HepG2 (cell line): ENCODE results near the gene CD2AP. TPM values are rescaled to one million over a fixed set of nuclear protein-coding genes. Genes with fewer than 3 reads are reported as not detected.

Source experiments
- GTF2F1 ChIP-seq: fragments of 150-350 bp; IDR thresholded peaks from 2 replicates; pipeline ENCODE4 v1.6.1; 2014; ENCODE audit warnings: low read length
- NFKB2 ChIP-seq: sonication (generic); formaldehyde crosslinking; IDR thresholded peaks from 2 replicates; pipeline ENCODE4 v1.4.0; 2020; ENCODE audit warnings: missing genetic modification reagents, borderline replicate concordance
- PBX3 ChIP-seq: sonication (generic); formaldehyde crosslinking; IDR thresholded peaks from 2 replicates; pipeline ENCODE4 v1.8.1; 2023; ENCODE audit warnings: missing genetic modification reagents, inconsistent platforms, borderline replicate concordance
- ZBTB10 ChIP-seq: sonication (generic); formaldehyde crosslinking; IDR thresholded peaks from 2 replicates; pipeline ENCODE4 v1.4.0; 2020; ENCODE audit warnings: missing genetic modification reagents, borderline replicate concordance
- ZMYM2 ChIP-seq: sonication (generic); formaldehyde crosslinking; IDR thresholded peaks from 2 replicates; pipeline ENCODE4 v1.8.0; 2022; ENCODE audit warnings: mild to moderate bottlenecking, missing genetic modification reagents
- ZNF230 ChIP-seq: sonication (generic); formaldehyde crosslinking; IDR thresholded peaks from 2 replicates; pipeline ENCODE4 v1.4.0; 2020; ENCODE audit warnings: mild to moderate bottlenecking, missing genetic modification reagents
- ZNF33B ChIP-seq: sonication (generic); formaldehyde crosslinking; IDR thresholded peaks from 2 replicates; pipeline ENCODE4 v1.5.1; 2020; ENCODE audit warnings: mild to moderate bottlenecking, missing genetic modification reagents
- ZNF460 ChIP-seq: sonication (generic); formaldehyde crosslinking; IDR thresholded peaks from 2 replicates; pipeline ENCODE4 v1.5.1; 2020; ENCODE audit warnings: missing genetic modification reagents, mild to moderate bottlenecking, borderline replicate concordance
- ZNF530 ChIP-seq: sonication (generic); formaldehyde crosslinking; IDR thresholded peaks from 2 replicates; pipeline ENCODE4 v1.5.0; 2020; ENCODE audit warnings: low read depth, mild to moderate bottlenecking, missing genetic modification reagents
- ZNF710 ChIP-seq: sonication (generic); formaldehyde crosslinking; IDR thresholded peaks from 2 replicates; pipeline ENCODE4 v1.5.0; 2020; ENCODE audit warnings: mild to moderate bottlenecking, missing genetic modification reagents, borderline replicate concordance
- ZNF784 ChIP-seq: sonication (generic); formaldehyde crosslinking; IDR thresholded peaks from 2 replicates; pipeline ENCODE4 v1.5.1; 2020; ENCODE audit warnings: missing genetic modification reagents, mild to moderate bottlenecking, borderline replicate concordance
- ZNF83 ChIP-seq: sonication (generic); formaldehyde crosslinking; IDR thresholded peaks from 2 replicates; pipeline ENCODE4 v1.4.0; 2020; ENCODE audit warnings: missing genetic modification reagents, mild to moderate bottlenecking, borderline replicate concordance
- polyA plus RNA-seq, 8 experiments: library from polyadenylated mRNA; depleted of rRNA in 3 of 8; stranded (reverse) in 7 of 8; unstranded in 1 of 8; fragments of >200 nt; fragmentation: Illumina TruSeq in 4 of 8; extraction: Trizol in 4 of 8; gene quantifications; 2 replicates each; pipeline versions ENCODE4 v1.2.1 to v1.2.3, GENCODE V29; 2011 to 2016; ENCODE audit warnings: low read depth in 4 of 8, missing spikeins in 1 of 8, mixed read lengths in 1 of 8; ENCODE audit not compliant: insufficient read depth in 1 of 8
- total RNA-seq, 5 experiments: library from RNA; depleted of rRNA; stranded (reverse); fragments of >200 nt; fragmentation: Illumina TruSeq; extraction: Trizol; gene quantifications; 2 replicates each; pipeline ENCODE4 v1.2.3, GENCODE V29; 2016; ENCODE audit warnings: low read depth in 1 of 5
- TF ChIP-seq, protein P1 (sequence below): sonication (generic); formaldehyde crosslinking; IDR thresholded peaks from 2 replicates; pipeline ENCODE4 v1.4.0; 2020; ENCODE audit warnings: missing genetic modification reagents, borderline replicate concordance
- TF ChIP-seq, protein P2 (sequence below): sonication (generic); formaldehyde crosslinking; IDR thresholded peaks from 2 replicates; pipeline ENCODE4 v1.8.0; 2022; ENCODE audit warnings: mild to moderate bottlenecking, missing genetic modification reagents; ENCODE audit not compliant: insufficient replicate concordance

The CD2AP gene
- total and polyA plus RNA-seq, 2 of the 13 experiments (the other 11 are each of a cell fraction or from before 2014, with no cell fraction given): 8.6 to 31.9 TPM

- TF ChIP-seq ZBTB10 (no peak), NFKB2 (CRISPR knock-in tag) (peak; percentile 76; the same call in 1 of the 2 replicates), GTF2F1 (no peak), ZMYM2 (no peak), ZNF784 (CRISPR knock-in tag) (no peak), ZNF230 (no peak), ZNF530 (CRISPR knock-in tag) (no peak), ZNF460 (CRISPR knock-in tag) (no peak), ZNF710 (CRISPR knock-in tag) (peak; percentile 27; the same call in 1 of the 2 replicates), PBX3 (no peak), ZNF33B (CRISPR knock-in tag) (no peak), ZNF83 (no peak; the same call in 1 of the 2 replicates)
- TF ChIP-seq, protein P1, sequence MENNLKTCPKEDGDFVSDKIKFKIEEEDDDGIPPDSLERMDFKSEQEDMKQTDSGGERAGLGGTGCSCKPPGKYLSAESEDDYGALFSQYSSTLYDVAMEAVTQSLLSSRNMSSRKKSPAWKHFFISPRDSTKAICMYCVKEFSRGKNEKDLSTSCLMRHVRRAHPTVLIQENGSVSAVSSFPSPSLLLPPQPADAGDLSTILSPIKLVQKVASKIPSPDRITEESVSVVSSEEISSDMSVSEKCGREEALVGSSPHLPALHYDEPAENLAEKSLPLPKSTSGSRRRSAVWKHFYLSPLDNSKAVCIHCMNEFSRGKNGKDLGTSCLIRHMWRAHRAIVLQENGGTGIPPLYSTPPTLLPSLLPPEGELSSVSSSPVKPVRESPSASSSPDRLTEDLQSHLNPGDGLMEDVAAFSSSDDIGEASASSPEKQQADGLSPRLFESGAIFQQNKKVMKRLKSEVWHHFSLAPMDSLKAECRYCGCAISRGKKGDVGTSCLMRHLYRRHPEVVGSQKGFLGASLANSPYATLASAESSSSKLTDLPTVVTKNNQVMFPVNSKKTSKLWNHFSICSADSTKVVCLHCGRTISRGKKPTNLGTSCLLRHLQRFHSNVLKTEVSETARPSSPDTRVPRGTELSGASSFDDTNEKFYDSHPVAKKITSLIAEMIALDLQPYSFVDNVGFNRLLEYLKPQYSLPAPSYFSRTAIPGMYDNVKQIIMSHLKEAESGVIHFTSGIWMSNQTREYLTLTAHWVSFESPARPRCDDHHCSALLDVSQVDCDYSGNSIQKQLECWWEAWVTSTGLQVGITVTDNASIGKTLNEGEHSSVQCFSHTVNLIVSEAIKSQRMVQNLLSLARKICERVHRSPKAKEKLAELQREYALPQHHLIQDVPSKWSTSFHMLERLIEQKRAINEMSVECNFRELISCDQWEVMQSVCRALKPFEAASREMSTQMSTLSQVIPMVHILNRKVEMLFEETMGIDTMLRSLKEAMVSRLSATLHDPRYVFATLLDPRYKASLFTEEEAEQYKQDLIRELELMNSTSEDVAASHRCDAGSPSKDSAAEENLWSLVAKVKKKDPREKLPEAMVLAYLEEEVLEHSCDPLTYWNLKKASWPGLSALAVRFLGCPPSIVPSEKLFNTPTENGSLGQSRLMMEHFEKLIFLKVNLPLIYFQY: no peak
- TF ChIP-seq, protein P2, sequence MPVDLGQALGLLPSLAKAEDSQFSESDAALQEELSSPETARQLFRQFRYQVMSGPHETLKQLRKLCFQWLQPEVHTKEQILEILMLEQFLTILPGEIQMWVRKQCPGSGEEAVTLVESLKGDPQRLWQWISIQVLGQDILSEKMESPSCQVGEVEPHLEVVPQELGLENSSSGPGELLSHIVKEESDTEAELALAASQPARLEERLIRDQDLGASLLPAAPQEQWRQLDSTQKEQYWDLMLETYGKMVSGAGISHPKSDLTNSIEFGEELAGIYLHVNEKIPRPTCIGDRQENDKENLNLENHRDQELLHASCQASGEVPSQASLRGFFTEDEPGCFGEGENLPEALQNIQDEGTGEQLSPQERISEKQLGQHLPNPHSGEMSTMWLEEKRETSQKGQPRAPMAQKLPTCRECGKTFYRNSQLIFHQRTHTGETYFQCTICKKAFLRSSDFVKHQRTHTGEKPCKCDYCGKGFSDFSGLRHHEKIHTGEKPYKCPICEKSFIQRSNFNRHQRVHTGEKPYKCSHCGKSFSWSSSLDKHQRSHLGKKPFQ (CRISPR knock-in tag): peak; percentile 58
Observed at GRCh38 chr6:47478233-47479139, 897 bp downstream of the CD2AP start (continued).
